Nephron progenitor cell (in vitro differentiated cells): Measurements from ENCODE around the gene UBA1.

Experiments
- DNase-seq: peaks from one replicate; pipeline ENCODE4 v3.0.0; 2021
- H3K27ac Mint-ChIP-seq: 2 replicates; pipeline ENCODE4 v1.8.0; 2021; ENCODE audit warnings: mild to moderate bottlenecking, moderate library complexity, mixed read lengths
- H3K27me3 Mint-ChIP-seq: 2 replicates; pipeline ENCODE4 v1.8.0; 2021; ENCODE audit warnings: mild to moderate bottlenecking, low read depth, mixed read lengths; ENCODE audit not compliant: poor library complexity
- H3K36me3 Mint-ChIP-seq: 2 replicates; pipeline ENCODE4 v1.8.0; 2021; ENCODE audit warnings: low read depth, mixed read lengths
- H3K4me1 Mint-ChIP-seq: 2 replicates; pipeline ENCODE4 v1.8.0; 2021; ENCODE audit warnings: mixed read lengths
- H3K4me3 Mint-ChIP-seq: 2 replicates; pipeline ENCODE4 v1.8.0; 2021; ENCODE audit warnings: mild to moderate bottlenecking, moderate library complexity, mixed read lengths
- H3K9me3 Mint-ChIP-seq: 2 replicates; pipeline ENCODE4 v1.8.0; 2021; ENCODE audit warnings: mild to moderate bottlenecking, moderate library complexity, mixed read lengths
- CTCF ChIP-seq: fragments of 200-600 bp; sonication (generic); IDR thresholded peaks from 2 replicates; pipeline ENCODE4 v1.5.0; 2021; ENCODE audit warnings: antibody characterized with exemption

UBA1 gene

GRCh38 chrX:47241201-47242011 is 47.8 kb downstream of the UBA1 start:
- no peak for TF ChIP-seq CTCF
- Mint-ChIP-seq H3K4me3 (no peak overlapping the region), H3K27ac (peak overlapping the region; percentile 54), H3K27me3 (no peaks in the 10 kb centered on the region), H3K4me1 (peaks cover 14% of the 10 kb centered on the region), H3K36me3 (peaks cover 67% of the 10 kb centered on the region), H3K9me3 (no peaks in the 10 kb centered on the region)
- no peak for DNase-seq

- H3K4me3 Mint-ChIP-seq, result no peak overlapping the region
- DNase-seq, result no peak
- H3K9me3 Mint-ChIP-seq, result no peaks in the 10 kb centered on the region
- no peaks in the 10 kb centered on the region for H3K27me3 Mint-ChIP-seq
- peaks cover 73% of the 10 kb centered on the region for H3K36me3 Mint-ChIP-seq
- peaks cover 6% of the 10 kb centered on the region for H3K4me1 Mint-ChIP-seq
- TF ChIP-seq CTCF, result no peak
- no peak overlapping the region for H3K27ac Mint-ChIP-seq
Measured at GRCh38 chrX:47242321-47242720, 48.7 kb downstream of the UBA1 start.

GRCh38 chrX:47243351-47243750 is 49.7 kb downstream of the UBA1 start:
- peaks cover 12% of the 10 kb centered on the region for H3K4me1 Mint-ChIP-seq
- no peaks in the 10 kb centered on the region for H3K27me3 Mint-ChIP-seq
- H3K27ac Mint-ChIP-seq, result no peak overlapping the region
- H3K4me3 Mint-ChIP-seq, result no peak overlapping the region
- DNase-seq, result no peak
- no peaks in the 10 kb centered on the region for H3K9me3 Mint-ChIP-seq
- peaks cover 83% of the 10 kb centered on the region for H3K36me3 Mint-ChIP-seq
- TF ChIP-seq CTCF, result no peak

- Mint-ChIP-seq H3K9me3 (peaks cover under 1% of the 10 kb centered on the region), H3K4me1 (peaks cover 16% of the 10 kb centered on the region), H3K27ac (no peak overlapping the region), H3K27me3 (peaks cover 3% of the 10 kb centered on the region), H3K4me3 (no peak overlapping the region), H3K36me3 (peaks cover 83% of the 10 kb centered on the region)
- DNase-seq, result no peak
- no peak for TF ChIP-seq CTCF
Measured at GRCh38 chrX:47244676-47245075, 51.0 kb downstream of the UBA1 start.

- Mint-ChIP-seq H3K27ac (no peak overlapping the region), H3K9me3 (peaks cover 4% of the 10 kb centered on the region), H3K36me3 (peaks cover 82% of the 10 kb centered on the region), H3K4me1 (peaks cover 16% of the 10 kb centered on the region), H3K4me3 (no peak overlapping the region), H3K27me3 (peaks cover 3% of the 10 kb centered on the region)
- no peak for DNase-seq
- TF ChIP-seq CTCF, result no peak
Measured at GRCh38 chrX:47245156-47245555, 51.5 kb downstream of the UBA1 start.
